CD4-positive, alpha-beta T cell (primary cell): Measurements from ENCODE around the gene HOXC9. TPM values are rescaled to one million over a fixed set of nuclear protein-coding genes. Genes with fewer than 3 reads are reported as not detected.

Source experiments
- ATAC-seq: fragments of 200-7000 bp; cut with Tn5 transposase; one replicate; pipeline ENCODE4 v1.10.0; 2022; ENCODE audit warnings: mild to moderate bottlenecking; ENCODE audit not compliant: poor library complexity
- CTCF ChIA-PET: fragments of 350-600 bp; sonication (Branson Sonifier 250); formaldehyde crosslinking; loops from one replicate; lab custom pipeline; 2021; ENCODE audit warnings: antibody characterized with exemption, inconsistent platforms; lab: Charles Lee
- POLR2A ChIA-PET: fragments of 350-600 bp; sonication (Branson Sonifier 250); formaldehyde crosslinking; loops from one replicate; lab custom pipeline; 2021; ENCODE audit warnings: antibody characterized with exemption, inconsistent platforms; lab: Charles Lee
- DNase-seq, 14 experiments: peaks; one replicate each; pipeline ENCODE4 v3.0.0-alpha.2; 2013 to 2020; ENCODE audit warnings: mixed read lengths in 2 of 14
- H3K27ac ChIP-seq, 2 donors: one replicate each; pipeline versions ENCODE4 v1.5.1 to v1.7.0; 2013; ENCODE audit warnings: low read length in 2 of 2, low read depth in 1 of 2, mild to moderate bottlenecking in 1 of 2
- H3K27me3 ChIP-seq, 2 experiments: 1 replicate in 1 of 2; 2 replicates in 1 of 2; pipeline versions ENCODE4 v1.6.1 to v1.7.0; 2013; ENCODE audit warnings: low read length in 2 of 2, control low read depth in 1 of 2, mild to moderate bottlenecking in 1 of 2, moderate library complexity in 1 of 2; ENCODE audit not compliant: insufficient read depth in 2 of 2, control insufficient read depth in 1 of 2
- H3K36me3 ChIP-seq: one replicate; pipeline ENCODE4 v1.6.1; 2013; ENCODE audit warnings: low read length, control low read depth; ENCODE audit not compliant: insufficient read depth
- H3K4me1 ChIP-seq: one replicate; pipeline ENCODE4 v1.6.1; 2013; ENCODE audit warnings: low read length, control low read depth; ENCODE audit not compliant: insufficient read depth
- H3K4me3 ChIP-seq: one replicate; pipeline ENCODE4 v1.5.1; 2013; ENCODE audit warnings: mild to moderate bottlenecking, low read length, moderate library complexity
- H3K9me3 ChIP-seq, 2 experiments: 1 replicate in 1 of 2; 2 replicates in 1 of 2; pipeline versions ENCODE4 v1.6.1 to v1.7.0; 2013; ENCODE audit warnings: low read length in 2 of 2, mild to moderate bottlenecking in 2 of 2, control low read depth in 1 of 2, moderate library complexity in 1 of 2; ENCODE audit not compliant: control insufficient read depth in 1 of 2, insufficient read depth in 1 of 2
- H3K27ac Mint-ChIP-seq: one replicate; pipeline ENCODE4 v1.8.0; 2020; ENCODE audit warnings: mixed read lengths
- H3K27me3 Mint-ChIP-seq: one replicate; pipeline ENCODE4 v1.8.0; 2021; ENCODE audit warnings: mixed read lengths
- H3K36me3 Mint-ChIP-seq: one replicate; pipeline ENCODE4 v1.8.0; 2021; ENCODE audit warnings: low read depth, mixed read lengths
- H3K4me1 Mint-ChIP-seq: one replicate; pipeline ENCODE4 v1.8.0; 2021; ENCODE audit warnings: low read depth, mixed read lengths
- H3K4me3 Mint-ChIP-seq: one replicate; pipeline ENCODE4 v1.8.0; 2020; ENCODE audit warnings: mild to moderate bottlenecking, mixed read lengths
- H3K9me3 Mint-ChIP-seq: one replicate; pipeline ENCODE4 v1.8.0; 2020; ENCODE audit warnings: mixed read lengths
- CTCF ChIP-seq: fragments of 200-600 bp; IDR thresholded peaks from one replicate; pipeline ENCODE4 v1.8.0; 2022; ENCODE audit warnings: antibody characterized with exemption, mild to moderate bottlenecking
- intact Hi-C, 2 experiments: fragments of 100-400 bp; cut with DNase I in 1 of 2; cut with micrococcal nuclease in 1 of 2; formaldehyde crosslinking; loops; one replicate each; pipeline versions ENCODE4 v1.15.1 to v1.9.0; 2023 to 2025; cut with DNase I, micrococcal nuclease
- total RNA-seq, 174 experiments: library from RNA in 2 of 174; stranded (reverse) in 2 of 174; gene quantifications; one replicate each; pipeline ENCODE4 v1.2.3 and lab custom pipeline; 2021 to 2026

HOXC9 gene
- total RNA-seq, 2 experiments from 2014 or later = not detected

DNA sequence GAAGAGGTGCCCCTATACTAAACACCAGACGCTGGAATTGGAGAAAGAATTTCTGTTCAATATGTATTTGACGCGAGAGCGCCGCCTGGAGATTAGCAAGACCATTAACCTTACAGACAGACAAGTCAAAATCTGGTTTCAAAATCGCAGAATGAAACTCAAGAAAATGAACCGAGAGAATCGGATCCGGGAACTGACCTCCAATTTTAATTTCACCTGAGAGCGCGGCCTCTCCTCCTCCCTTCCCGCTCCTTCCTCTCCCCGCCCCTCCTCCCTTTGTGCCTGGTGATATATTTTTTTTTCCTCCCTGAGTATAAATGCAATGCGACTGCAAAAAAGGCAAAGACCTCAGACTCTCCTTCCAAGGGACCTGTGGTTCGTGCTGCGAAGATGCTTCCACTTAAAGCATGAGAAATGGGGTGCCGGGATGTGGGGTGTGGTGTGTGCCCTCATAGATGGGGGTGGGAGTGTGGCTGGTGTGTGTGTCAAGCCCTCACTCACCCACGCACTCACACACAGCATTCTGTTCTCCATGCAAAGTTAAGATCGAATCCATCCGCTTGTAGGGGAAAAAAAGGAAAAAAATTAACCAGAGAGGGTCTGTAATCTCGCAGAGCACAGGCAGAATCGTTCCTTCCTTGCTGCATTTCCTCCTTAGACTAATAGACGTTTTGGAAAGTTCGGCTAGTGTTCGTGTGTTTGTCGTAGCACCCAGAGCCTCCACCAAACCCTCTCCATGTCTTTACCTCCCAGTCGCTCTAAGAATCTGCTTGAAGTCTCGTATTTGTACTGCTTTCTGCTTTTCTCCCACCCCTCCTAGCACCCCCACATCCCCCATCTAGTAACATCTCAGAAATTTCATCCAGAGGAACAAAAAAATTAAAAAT is 10.5 kb upstream of the HOXC9 start:
- Histone ChIP-seq H3K36me3 (no peaks in the 10 kb centered on the region), H3K4me1 (peaks cover 41% of the 10 kb centered on the region), H3K4me3 (no peak overlapping the region), H3K27me3 (peaks cover 96 to 98% of the 10 kb centered on the region in 2 experiments), H3K27ac (no peak overlapping the region), H3K9me3 (peaks cover 7 to 51% of the 10 kb centered on the region in 2 experiments)
- peak in 3 of 14 experiments; percentile 40 to 66 (median 62) for DNase-seq
- ATAC-seq = peak; percentile 26
- Mint-ChIP-seq H3K36me3 (no peaks in the 10 kb centered on the region), H3K4me1 (peaks cover 40% of the 10 kb centered on the region), H3K9me3 (no peaks in the 10 kb centered on the region), H3K27me3 (peaks cover 98% of the 10 kb centered on the region), H3K4me3 (peak overlapping the region; percentile 11), H3K27ac (no peak overlapping the region)
- intact Hi-C loops = loop anchor here (2.0 to 5.0 kb wide), 3 partner anchors 37 to 199 kb away; partner anchors contain the start of gene HOXC12 (in 1 of the 2)
- ChIA-PET CTCF (interaction anchor here (1.2 to 1.6 kb wide), 2 partner anchors 10 to 227 kb away, joined by 4 read pairs; no protein-coding TSS in a partner anchor), POLR2A (no interaction called here)
- TF ChIP-seq CTCF = no peak

- H3K36me3 ChIP-seq = no peaks in the 10 kb centered on the region
- intact Hi-C loops = no loop called here
- no peak overlapping the region for H3K4me3 Mint-ChIP-seq
- peaks cover 98% of the 10 kb centered on the region for H3K27me3 Mint-ChIP-seq
- H3K36me3 Mint-ChIP-seq = no peaks in the 10 kb centered on the region
- peaks cover 42% of the 10 kb centered on the region for H3K4me1 ChIP-seq
- H3K27ac Mint-ChIP-seq = no peak overlapping the region
- no peaks in the 10 kb centered on the region for H3K9me3 Mint-ChIP-seq
- H3K4me1 Mint-ChIP-seq = peaks cover 41% of the 10 kb centered on the region
- H3K27me3 ChIP-seq = peaks cover 98 to 100% of the 10 kb centered on the region in 2 experiments
- TF ChIP-seq CTCF = no peak
- ChIA-PET POLR2A (no interaction called here), CTCF (interaction anchor here (1.2 to 1.3 kb wide), 2 partner anchors 11 to 15 kb away, joined by 4 to 5 read pairs; no protein-coding TSS in a partner anchor)
- ATAC-seq (no peak), DNase-seq (no peak)
- H3K4me3 ChIP-seq = no peak overlapping the region
- peaks cover 7 to 51% of the 10 kb centered on the region in 2 experiments for H3K9me3 ChIP-seq
- H3K27ac ChIP-seq = no peak overlapping the region
These were observed 9.5 kb upstream of the HOXC9 start for GRCh38 chr12:53990311-53991076.

DNA sequence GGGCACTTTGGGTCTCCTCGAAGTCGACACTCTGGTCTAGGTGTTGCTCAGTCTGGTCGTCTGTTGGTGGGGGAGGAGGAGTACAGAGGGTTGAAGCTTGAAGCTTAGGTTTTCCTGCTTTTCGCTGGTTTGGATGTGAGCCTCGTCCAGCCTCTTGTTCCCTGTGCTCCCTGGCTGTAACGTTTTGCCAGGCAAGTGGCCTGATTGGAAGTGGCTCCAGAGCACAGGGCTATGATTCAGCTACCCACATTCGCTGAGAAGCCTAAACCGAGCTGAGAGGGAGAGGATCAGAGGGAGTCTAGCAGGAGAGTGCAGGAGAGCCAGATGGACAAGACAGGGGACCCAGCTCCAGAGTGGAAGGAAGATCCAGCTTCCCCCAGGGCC is 8.9 kb upstream of the HOXC9 start:
- CTCF ChIA-PET = interaction anchor here (1.2 to 1.3 kb wide), 2 partner anchors 12 to 15 kb away, joined by 4 to 5 read pairs; no protein-coding TSS in a partner anchor
- Histone ChIP-seq H3K27ac (no peak overlapping the region), H3K27me3 (peaks cover 98 to 100% of the 10 kb centered on the region in 2 experiments), H3K36me3 (no peaks in the 10 kb centered on the region), H3K4me3 (no peak overlapping the region), H3K4me1 (peaks cover 42% of the 10 kb centered on the region), H3K9me3 (peaks cover 7 to 50% of the 10 kb centered on the region in 2 experiments)
- Mint-ChIP-seq H3K27ac (no peak overlapping the region), H3K36me3 (no peaks in the 10 kb centered on the region), H3K27me3 (peaks cover 100% of the 10 kb centered on the region), H3K9me3 (no peaks in the 10 kb centered on the region), H3K4me3 (no peak overlapping the region), H3K4me1 (peaks cover 45% of the 10 kb centered on the region)
- no peak for ATAC-seq
- DNase-seq = no peak
- TF ChIP-seq CTCF = no peak
- intact Hi-C loops = no loop called here
- POLR2A ChIA-PET = no interaction called here
